Stimulated activated CD4-positive, alpha-beta T cell treated with anti-CD3 and anti-CD28 coated beads, TNF-alpha, amount 100 ng/mL, for 4 hours (primary cell): ENCODE results near the gene RDH12.

Source experiments
- DNase-seq, 3 experiments: peaks; one replicate each; pipeline ENCODE4 v3.0.0-alpha.2; 2020; ENCODE audit warnings: low read depth in 3 of 3

The RDH12 gene

GRCh38 chr14:67748312-67748711 is 46.6 kb downstream of the RDH12 start:
- no peak for DNase-seq

DNA sequence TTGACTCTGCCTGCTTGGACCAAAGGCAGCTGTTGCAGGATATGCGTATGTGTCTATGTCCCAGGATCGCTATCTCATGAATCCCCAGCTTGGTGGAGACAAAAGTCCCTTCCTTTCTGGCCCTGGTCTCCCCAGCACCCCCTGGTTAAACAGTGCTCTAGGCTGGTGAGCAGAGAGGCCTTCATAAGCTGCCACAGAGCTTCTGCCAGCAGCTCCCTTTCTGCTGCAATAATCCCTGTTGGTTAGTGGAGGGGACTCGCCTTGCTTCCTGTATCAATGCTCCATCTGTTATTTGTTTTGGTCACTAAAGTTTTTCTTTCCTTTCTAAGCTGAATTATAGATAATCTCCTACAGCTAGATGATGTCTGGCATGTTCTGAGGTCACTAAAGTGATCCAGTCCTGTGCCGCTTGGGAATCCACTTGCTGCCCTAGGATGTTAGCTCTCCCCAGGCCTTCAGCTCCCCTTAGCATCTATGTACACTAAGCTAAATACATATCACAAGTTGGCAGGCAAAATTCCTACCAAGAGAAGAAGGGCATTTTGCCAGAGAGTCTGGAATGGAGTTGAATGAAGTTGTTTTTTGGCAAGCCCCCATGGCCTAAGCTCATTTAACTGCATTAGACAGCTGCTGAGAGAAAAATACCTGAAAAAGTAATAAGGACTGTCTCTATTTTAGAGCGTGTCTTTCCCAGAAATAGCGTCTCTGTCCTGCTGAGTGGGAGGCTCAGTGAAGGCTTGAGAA is 47.8 kb downstream of the RDH12 start:
- DNase-seq: no peak

- no peak for DNase-seq
Observed at GRCh38 chr14:67756496-67756895, 54.8 kb downstream of the RDH12 start.

- no peak for DNase-seq
Observed at GRCh38 chr14:67757175-67757574, 55.5 kb downstream of the RDH12 start.

DNA sequence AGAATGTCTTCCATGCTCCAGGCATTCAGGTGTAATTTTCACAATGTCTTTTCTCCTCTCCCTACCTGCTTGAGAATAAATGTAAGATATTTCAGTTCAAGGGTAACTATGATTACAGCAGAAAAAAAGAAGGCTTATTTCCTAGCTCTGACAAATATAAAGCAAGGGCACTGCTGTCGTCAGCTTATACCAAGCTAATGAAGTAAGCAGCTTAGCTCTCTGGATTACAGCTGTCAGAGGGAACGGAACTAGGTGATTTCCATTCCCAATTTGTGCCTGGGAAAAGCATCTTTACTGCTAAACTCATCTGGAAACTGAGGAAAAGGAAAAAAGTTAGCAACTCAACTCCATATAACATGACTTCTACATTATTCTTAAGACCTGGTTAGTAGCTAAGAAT is 58.2 kb downstream of the RDH12 start:
- DNase-seq: no peak

- no peak for DNase-seq
Observed at GRCh38 chr14:67762051-67762450, 60.4 kb downstream of the RDH12 start.

DNA sequence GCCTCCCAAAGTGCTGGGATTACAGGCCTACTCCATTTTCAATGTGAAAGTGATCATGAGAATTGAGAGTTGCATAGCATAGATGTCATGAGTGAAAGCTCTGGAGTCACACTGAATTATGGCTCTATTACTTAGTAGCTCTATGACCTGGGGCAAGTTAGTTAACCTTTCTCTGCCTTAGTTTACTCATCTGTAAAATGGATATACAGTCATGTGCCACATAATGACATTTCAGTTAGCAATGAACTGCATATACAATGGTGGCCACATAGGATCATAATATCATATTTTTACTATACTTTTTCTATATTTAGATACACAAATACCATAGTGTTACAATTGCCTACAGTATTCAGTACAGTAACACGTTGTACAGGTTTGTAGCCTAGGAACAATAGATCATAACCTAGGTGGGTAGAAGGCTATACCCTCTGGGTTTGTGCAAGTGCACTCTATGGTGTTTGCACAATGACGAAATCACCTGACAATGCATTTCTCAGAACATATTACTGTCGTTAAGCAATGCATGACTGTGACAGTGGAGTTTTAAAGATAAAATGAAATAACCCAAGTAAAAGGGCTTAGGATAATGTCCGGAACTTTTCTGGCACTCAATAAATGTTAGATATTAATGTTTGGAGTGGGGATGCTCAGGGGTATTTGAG is 61.6 kb downstream of the RDH12 start:
- no peak for DNase-seq

DNA sequence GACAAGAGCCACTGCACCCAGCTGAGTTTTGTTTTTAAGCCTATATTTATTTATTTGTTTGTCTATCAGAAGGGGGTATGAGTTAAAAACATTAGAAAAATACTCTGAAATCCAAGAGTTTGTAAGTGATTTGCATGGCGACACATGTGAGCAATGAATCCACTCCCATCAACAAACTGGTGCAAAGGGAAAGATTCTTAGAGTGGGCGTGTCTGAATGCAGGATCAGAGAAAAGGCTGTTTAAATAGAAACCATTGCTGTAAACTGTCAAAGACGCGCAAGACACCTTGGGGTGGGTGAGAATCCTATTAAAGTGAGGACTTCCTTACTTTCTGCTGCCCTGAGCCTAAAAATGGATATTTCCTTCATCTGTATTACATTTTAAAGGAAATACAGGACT is 62.8 kb downstream of the RDH12 start:
- DNase-seq: no peak

- DNase-seq: no peak
Observed at GRCh38 chr14:67765192-67765834, 63.6 kb downstream of the RDH12 start.

GRCh38 chr14:67766035-67766680 is 64.5 kb downstream of the RDH12 start:
- DNase-seq: no peak

DNA sequence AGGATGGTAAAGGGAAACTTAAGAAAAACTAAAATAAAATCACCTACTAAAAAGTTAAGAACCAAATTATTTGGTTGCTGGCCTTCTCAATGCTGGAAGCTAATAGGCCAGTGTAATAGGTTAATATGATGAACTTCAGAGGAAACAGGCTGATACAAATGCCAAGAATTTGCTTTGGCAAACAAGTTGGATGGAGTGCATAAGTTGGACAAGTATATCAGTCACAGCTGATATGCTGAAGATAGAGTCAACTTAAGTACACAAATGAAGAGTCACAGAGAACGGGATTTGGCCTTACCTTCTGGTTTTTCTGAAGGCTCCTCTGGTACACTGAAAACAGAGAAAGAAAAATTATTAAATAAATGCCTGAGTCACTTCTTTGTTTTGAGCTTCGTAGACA is 66.5 kb downstream of the RDH12 start:
- DNase-seq: no peak

- no peak for DNase-seq
Observed at GRCh38 chr14:67773844-67774377, 72.2 kb downstream of the RDH12 start.

GRCh38 chr14:67776653-67777322 is 75.1 kb downstream of the RDH12 start:
- DNase-seq: no peak

DNA sequence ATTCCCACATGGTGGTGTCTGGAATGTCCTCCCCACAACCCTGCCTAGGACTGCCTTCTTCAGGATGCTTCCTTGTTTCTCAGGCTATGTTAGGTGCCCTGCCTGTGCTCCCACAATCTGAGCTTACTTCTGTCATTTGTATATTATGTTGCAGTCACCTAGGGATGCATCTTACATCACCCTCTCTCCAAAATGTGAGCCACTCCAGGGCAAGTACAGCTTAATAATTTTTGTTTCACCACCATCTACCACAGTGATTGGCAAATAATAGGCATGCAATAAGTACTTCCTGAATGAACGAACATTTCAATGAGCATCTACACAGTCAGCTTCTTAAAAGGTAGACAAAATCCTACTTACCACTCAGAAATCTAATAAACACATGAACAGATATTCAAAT is 77.1 kb downstream of the RDH12 start:
- DNase-seq: no peak

GRCh38 chr14:67782090-67782489 is 80.4 kb downstream of the RDH12 start:
- no peak for DNase-seq
